ENCODE data around the gene MRPS22. TPM values are rescaled to one million over a fixed set of nuclear protein-coding genes. Genes with fewer than 3 reads are reported as not detected.
"Not testable (repeated sequence)": the region's sequence is repeated elsewhere in the genome, so short reads cannot be mapped to it uniquely, and the experiment has no call there.

Gene MRPS22
- total and polyA plus RNA-seq, 2 experiments from 2014 or later, result 63.4 to 89.2 TPM

DNA sequence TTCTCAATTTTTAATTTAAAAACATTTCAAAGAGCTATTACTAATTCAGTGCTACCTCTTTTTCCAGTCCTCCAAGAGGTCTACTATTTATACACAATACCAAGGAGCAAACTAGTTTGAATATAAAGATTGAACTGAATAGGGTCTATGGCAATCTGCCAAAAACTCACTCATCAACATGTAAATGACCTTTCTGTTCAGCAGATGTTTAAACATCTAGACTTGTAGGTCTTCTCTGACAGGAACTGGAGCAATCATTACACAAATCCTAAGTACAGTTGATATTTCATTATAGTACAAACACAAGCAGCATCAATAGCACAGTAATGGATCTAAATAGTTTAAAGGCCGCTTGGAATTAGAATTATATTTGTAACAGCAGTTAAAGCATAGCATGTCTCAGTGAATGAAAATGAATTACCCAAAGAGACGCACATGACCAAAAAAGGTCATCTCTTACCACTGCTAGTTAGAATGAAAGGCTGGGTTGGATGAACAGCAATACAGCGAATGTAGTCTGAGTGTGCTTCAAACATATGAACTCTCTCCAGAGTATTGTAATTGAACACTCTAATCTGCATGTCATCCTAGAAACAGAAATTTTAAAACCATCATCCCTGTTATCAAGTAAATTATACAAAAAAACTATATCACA, 34.9 kb downstream of the MRPS22 start:
- Histone ChIP-seq H3K36me3 (peaks cover 75% of the 10 kb centered on the region), H3K27me3 (no peaks in the 10 kb centered on the region), H3K4me3 (no peak overlapping the region), H3K4me1 (ENCODE audit: low read depth) (no peaks in the 10 kb centered on the region), H3K27ac (peak overlapping the region; percentile 2), H3K9me3 (ENCODE audit: low read depth) (no peaks in the 10 kb centered on the region)
- TF ChIP-seq, protein P1, sequence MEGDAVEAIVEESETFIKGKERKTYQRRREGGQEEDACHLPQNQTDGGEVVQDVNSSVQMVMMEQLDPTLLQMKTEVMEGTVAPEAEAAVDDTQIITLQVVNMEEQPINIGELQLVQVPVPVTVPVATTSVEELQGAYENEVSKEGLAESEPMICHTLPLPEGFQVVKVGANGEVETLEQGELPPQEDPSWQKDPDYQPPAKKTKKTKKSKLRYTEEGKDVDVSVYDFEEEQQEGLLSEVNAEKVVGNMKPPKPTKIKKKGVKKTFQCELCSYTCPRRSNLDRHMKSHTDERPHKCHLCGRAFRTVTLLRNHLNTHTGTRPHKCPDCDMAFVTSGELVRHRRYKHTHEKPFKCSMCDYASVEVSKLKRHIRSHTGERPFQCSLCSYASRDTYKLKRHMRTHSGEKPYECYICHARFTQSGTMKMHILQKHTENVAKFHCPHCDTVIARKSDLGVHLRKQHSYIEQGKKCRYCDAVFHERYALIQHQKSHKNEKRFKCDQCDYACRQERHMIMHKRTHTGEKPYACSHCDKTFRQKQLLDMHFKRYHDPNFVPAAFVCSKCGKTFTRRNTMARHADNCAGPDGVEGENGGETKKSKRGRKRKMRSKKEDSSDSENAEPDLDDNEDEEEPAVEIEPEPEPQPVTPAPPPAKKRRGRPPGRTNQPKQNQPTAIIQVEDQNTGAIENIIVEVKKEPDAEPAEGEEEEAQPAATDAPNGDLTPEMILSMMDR (IDR thresholded peaks at IDR 0.05; ENCODE audit: low read depth, low read length), result no peak
- no peak for DNase-seq (ENCODE audit: low read depth in 1 of 2, low spot score in 1 of 2)

DNA sequence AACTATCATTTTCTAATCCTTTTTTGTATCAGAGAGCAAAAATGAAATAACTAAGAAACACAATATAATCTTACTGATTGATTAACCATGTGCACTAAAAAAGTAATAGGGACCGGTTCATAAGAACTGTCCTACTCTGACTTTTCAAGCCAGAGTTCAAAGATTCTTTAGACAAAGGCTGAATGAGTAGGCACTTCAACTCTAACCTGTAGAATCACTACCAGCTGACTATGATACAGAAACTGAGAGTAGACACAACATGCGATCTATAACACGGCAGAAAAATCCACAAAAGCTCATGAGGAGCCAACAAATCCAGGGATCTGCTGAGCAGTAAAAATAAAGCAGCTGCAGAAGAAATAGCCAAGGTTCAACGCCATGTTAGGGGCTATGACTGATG, 36.8 kb downstream of the MRPS22 start:
- no peak for DNase-seq (ENCODE audit: low read depth in 1 of 2, low spot score in 1 of 2)
- TF ChIP-seq, protein P1 (IDR thresholded peaks at IDR 0.05; ENCODE audit: low read depth, low read length), result no peak
- peaks cover 60% of the 10 kb centered on the region for H3K36me3 ChIP-seq
- H3K4me1 ChIP-seq (ENCODE audit: low read depth), result no peaks in the 10 kb centered on the region
- no peak overlapping the region for H3K4me3 ChIP-seq
- no peak overlapping the region for H3K27ac ChIP-seq
- no peaks in the 10 kb centered on the region for H3K27me3 ChIP-seq
- H3K9me3 ChIP-seq (ENCODE audit: low read depth), result no peaks in the 10 kb centered on the region

DNA sequence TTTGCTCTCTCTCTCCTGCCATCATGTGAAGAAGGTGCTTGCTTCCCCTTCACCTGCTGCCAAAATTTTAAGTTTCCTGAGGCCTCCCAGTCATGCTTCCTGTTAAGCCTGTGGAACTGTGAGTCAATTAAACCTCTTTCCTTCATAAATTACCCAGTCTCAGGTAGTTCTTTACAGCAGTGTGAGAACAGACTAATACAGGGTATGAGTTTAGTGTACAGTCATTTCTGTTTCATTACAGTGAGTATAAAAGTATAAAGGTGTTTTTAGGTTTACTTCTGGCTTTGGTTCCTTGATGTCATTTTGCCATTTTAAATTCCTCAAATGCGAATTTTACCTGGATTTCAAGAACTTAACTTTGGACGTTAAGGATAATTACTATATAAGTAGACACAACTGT, 38.5 kb downstream of the MRPS22 start:
- not testable (repeated sequence) for H3K27ac ChIP-seq; H3K4me3 ChIP-seq; H3K9me3 ChIP-seq (ENCODE audit: low read depth); H3K4me1 ChIP-seq (ENCODE audit: low read depth); DNase-seq (ENCODE audit: low read depth in 1 of 2, low spot score in 1 of 2); H3K27me3 ChIP-seq
- H3K36me3 ChIP-seq, result peaks cover 45% of the 10 kb centered on the region

DNA sequence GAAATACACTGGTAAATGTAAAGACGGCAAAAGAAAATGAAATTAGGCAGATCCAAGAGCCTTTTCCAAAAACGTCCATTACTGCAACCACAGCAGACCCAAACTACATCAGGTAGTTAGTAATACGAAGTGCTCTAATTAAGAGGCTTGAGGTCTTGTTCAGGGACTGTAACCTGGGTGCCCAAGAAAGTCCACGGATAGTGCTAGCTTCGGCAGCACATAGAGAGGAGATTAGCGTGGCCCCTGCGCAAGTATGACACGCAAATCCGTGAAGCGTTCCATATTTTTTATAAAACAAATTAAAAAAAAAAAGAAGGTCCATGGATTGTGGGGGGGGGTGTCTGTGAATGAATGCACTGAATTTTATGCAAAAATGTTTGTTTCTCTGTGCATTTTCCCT, 44.3 kb downstream of the MRPS22 start:
- Histone ChIP-seq H3K27me3 (no peaks in the 10 kb centered on the region), H3K4me3 (peak overlapping the region; percentile 65), H3K9me3 (ENCODE audit: low read depth) (no peaks in the 10 kb centered on the region), H3K27ac (no peak overlapping the region), H3K36me3 (peaks cover 6% of the 10 kb centered on the region), H3K4me1 (ENCODE audit: low read depth) (peaks cover 18% of the 10 kb centered on the region)
- TF ChIP-seq, protein P1 (IDR thresholded peaks at IDR 0.05; ENCODE audit: low read depth, low read length), result no peak
- no peak for DNase-seq (ENCODE audit: low read depth in 1 of 2, low spot score in 1 of 2)

DNA sequence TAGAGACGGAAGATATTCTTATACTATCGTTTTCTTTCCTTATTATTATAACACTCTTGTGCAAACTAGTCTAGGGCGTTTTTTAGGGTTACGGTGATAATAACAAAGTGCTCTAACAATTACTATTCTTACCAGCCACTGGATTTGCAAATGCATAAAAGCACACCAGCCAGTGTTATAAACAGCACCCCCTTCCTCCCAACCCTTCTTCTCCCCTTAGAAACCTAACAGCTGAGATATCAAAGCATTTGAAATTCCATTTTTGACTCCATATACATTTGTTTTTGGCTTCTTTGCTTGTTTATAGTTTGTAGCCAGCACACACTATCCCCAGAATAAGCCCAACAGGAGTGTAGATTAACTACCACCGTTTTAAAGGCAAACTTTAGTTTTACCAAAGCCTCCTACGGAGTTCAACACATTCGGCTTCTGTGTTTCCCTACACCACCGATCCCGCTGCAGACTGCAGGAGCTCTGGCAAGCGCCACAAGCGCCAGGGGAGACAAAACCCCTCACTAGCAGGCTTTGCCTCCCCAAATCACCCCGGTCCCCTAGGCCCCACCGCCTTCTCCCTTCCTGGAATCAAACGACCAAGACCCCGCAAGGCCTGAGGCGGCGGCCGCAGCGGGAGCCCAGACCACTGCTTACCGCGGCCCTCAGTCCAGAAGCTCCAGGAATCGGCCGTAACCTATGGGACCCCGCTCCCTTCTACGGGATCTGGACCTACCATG, 45.2 kb downstream of the MRPS22 start:
- peaks cover 27% of the 10 kb centered on the region for H3K4me1 ChIP-seq (ENCODE audit: low read depth)
- TF ChIP-seq, protein P1 (IDR thresholded peaks at IDR 0.05; ENCODE audit: low read depth, low read length), result no peak
- H3K36me3 ChIP-seq, result peaks cover 4% of the 10 kb centered on the region
- no peaks in the 10 kb centered on the region for H3K27me3 ChIP-seq
- H3K27ac ChIP-seq, result peak overlapping the region; percentile 97
- peak in 1 of 2 donors; percentile 14 for DNase-seq (ENCODE audit: low read depth in 1 of 2, low spot score in 1 of 2)
- no peaks in the 10 kb centered on the region for H3K9me3 ChIP-seq (ENCODE audit: low read depth)
- H3K4me3 ChIP-seq, result peak overlapping the region; percentile 65
